ENCODE measurements around the gene TSEN54.

The TSEN54 gene

GRCh38 chr17:75488693-75489510 is 27.4 kb upstream of the TSEN54 start:
- DNase-seq, result no peak

- no peak for DNase-seq
Observed at GRCh38 chr17:75489511-75489955, 26.8 kb upstream of the TSEN54 start.

- DNase-seq, result no peak
Observed at GRCh38 chr17:75490173-75490743, 26.1 kb upstream of the TSEN54 start.

DNA sequence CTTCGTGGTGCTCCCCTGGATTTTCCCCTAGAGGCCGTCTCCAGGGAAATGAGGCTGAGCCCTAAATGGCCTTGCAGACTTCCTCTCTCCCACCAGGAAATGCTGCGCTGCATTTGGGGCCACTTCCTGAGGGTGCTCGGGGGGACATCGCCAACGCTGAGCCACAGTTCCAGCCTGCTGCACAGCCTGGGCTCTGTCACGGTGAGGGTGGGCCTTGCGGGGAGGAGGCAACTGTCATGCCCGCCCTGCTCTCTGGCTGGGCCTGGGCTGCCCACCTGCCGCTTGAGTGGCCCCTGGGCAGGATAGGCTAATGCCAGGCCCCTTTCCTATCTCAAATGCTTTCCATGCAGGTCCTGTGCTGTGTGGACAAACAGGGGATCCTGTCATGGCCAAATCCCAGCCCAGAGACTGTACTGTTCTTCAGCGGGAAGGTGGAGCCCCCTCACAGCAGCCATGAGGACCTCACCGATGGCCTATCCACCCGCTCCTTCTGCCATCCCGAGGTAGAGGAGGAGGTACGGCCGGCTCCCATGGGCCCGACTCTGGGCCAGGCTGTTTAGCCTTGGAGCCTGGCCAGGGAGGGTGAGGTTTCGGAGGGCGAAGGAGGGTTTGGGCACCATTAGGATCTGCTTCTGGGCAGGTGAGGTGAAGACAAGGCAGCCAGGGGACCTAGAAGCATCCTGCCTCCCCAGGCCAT is 25.2 kb upstream of the TSEN54 start:
- no peak for DNase-seq

DNA sequence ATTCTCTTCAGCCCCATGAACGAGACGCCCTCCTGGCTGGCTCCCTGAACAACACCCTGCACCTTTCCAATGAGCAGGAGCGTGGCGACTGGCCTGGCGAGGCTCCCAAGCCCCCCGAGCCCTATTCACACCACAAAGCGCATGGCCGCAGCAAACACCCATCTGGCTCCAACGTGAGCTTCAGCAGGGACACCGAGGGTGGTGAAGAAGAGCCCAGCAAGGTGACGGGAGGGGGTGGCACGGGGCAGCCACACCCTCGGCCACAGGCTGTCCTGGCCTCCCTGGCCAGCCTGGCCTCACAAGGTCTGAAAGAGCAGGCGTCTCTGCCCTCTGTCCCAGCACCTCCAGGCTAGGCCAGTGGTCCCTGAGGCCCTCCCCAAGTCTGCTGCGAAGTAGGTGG is 24.6 kb upstream of the TSEN54 start:
- DNase-seq, result no peak

DNA sequence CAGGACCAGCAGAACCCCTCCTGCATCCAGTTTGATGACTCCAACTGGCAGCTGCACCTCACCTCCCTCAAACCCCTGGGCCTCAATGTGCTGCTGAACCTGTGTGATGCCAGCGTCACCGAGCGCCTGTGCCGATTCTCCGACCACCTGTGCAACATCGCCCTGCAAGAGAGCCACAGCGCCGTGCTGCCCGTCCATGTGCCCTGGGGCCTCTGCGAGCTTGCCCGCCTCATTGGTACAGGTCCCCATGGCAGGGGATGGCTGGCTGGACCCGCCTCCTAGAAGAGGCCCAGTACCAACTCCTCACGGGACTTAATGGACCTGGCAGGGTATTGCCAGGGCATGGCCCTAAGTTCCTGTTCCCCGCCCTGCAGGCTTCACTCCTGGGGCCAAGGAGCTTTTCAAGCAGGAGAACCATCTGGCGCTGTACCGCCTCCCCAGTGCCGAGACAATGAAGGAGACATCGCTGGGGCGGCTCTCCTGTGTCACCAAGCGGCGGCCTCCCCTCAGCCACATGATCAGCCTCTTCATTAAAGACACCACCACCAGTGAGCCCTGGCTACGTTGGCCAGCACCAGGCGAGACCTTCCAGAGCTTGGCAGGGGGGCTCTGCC is 23.7 kb upstream of the TSEN54 start:
- DNase-seq, result no peak

- no peak for DNase-seq
Observed at GRCh38 chr17:75493476-75494129, 22.7 kb upstream of the TSEN54 start.

DNA sequence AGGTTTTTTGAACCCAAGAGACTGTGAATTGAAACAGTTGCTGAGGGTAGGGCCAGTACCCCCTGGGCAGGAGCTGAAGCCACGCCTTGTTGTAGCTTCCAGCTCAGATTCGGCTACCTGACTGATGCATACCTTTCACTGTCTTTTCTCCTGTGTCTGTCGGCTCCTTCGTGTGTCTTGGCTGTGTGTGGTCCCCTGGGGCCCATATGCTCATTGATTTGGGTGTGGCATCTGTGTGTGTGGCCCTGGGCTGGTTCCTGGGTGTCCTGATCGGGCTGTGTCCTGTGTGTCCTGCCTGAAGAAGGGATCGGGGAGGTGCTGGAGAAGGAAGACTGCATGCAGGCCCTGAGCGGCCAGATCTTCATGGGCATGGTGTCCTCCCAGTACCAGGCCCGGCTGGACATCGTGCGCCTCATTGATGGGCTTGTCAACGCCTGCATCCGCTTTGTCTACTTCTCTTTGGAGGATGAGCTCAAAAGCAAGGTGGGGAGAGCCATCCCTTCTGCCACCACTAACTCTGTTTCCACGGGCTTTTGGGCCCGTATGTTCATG is 21.9 kb upstream of the TSEN54 start:
- DNase-seq, result no peak

- no peak for DNase-seq
Observed at GRCh38 chr17:75496005-75496404, 20.3 kb upstream of the TSEN54 start.

GRCh38 chr17:75498039-75498725 is 18.1 kb upstream of the TSEN54 start:
- DNase-seq, result no peak

DNA sequence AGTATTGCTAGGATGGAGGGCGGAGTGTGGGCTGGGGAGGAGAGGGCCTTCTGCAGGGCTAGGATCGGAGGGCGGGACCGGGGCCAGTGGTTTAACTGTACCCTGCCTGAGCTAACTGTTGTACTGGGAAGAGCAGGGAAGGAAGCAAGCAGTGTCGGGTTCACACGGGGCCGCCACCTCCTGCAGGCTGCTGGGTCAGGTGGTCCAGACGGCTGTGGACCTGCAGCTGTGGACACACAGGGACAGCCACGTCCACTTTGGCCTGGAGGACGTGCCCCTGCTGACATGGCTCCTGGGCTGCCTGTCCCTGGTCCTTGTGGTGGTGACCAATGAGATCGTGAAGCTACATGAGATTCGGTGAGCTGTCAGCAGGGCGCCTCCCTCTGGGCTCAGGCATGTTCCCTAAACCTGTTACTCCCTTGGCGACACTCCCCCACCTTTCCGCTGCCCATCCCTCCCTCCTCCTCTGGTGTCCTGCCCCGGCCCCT is 17.6 kb upstream of the TSEN54 start:
- no peak for DNase-seq

- no peak for DNase-seq
Observed at GRCh38 chr17:75499313-75500022, 16.9 kb upstream of the TSEN54 start.

- DNase-seq, result no peak
Observed at GRCh38 chr17:75500419-75501216, 15.7 kb upstream of the TSEN54 start.

GRCh38 chr17:75501378-75502071 is 14.8 kb upstream of the TSEN54 start:
- no peak for DNase-seq

- no peak for DNase-seq
Observed at GRCh38 chr17:75502072-75502720, 14.1 kb upstream of the TSEN54 start.

DNA sequence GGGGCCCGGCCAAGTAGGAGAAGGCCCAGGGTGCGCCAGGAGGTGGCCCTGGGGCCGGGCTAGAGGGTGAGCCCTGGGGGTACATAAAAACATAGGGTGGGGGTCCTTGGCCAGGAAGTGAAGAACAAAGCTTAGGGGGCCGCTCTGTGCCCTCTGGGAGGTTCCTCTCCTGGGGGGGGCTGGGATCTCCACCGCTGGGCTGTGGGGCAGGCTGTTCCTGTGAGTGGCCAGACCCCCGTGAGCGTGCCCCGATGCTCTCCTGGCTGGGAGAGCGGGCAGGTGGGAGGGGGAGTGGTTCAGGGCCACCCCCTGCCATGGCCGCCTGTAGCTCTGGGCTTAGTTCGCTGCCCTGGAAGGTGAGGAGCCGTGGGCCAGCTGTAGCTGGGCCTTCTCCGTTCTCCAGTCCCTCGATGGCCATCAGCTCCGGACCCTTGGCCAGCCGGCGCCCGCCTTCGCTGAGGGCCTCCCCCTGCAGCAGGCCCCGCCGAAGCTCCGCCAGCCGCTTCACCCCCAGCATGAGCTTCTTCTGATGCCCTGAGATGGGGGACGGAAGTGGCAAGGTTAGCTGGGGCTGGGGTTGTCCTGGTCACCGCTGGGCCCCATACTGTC is 13.5 kb upstream of the TSEN54 start:
- DNase-seq, result no peak

DNA sequence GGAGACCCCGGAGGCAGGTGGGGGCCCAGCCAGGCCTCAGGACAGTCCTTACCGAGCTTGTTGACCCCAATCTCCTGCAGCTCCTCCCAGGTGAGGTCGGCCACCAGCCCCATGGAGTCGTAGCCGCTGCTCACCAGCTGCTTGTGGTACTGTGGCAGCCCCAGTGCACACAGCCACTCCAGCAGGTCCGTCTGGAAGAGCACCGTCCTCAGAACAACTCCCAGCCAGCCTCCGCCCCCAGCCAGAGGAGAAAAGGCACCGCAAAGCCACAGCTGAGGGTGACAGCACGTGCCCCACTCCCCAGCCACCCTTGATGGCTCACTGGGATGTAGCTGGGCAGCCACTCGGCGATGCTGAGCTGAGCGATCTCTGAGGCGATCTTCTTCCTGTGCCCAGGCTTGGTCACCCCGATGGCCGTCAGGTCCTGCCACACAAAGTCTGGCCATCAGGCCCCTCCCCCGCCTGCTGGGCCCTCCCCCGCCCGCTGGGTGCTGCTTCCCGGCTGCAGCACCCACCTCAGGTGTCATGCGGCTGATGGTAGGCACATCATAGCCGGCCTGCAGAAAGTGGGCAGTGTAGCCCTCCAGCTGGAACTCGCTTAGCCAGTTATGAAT is 12.9 kb upstream of the TSEN54 start:
- DNase-seq, result no peak

- no peak for DNase-seq
Observed at GRCh38 chr17:75503976-75504346, 12.4 kb upstream of the TSEN54 start.

All from stimulated activated CD4-positive, alpha-beta T cell treated with anti-CD3 and anti-CD28 coated beads, Interleukin-2, amount 100 ng/mL, for 24 hours (primary cell).